T-helper 2 cell treated with Interferon-gamma antibody and Interleukin-4, amounts not matched to agents 100 ng/mL and 5 ng/mL, for 36 hours (primary cell): ENCODE results near the gene FHL1. TPM values are rescaled to one million over a fixed set of nuclear protein-coding genes. Genes with fewer than 3 reads are reported as not detected.

Source experiments
- intact Hi-C: fragments of 100-400 bp; cut with micrococcal nuclease; formaldehyde crosslinking; loops from one replicate; pipeline ENCODE4 v1.15.1; 2023
- total RNA-seq: library from RNA; stranded (reverse); gene quantifications from 2 replicates; pipeline ENCODE4 v1.2.3, GENCODE V29; 2022

Gene FHL1
- total RNA-seq, 1 donor from 2014 or later, result 13.8 TPM

- intact Hi-C loops, result loop anchor here (1.0 to 10.0 kb wide), 3 partner anchors 247 to 324 kb away; partner anchors contain the start of genes HTATSF1 and SLC9A6
Observed at GRCh38 chrX:136250191-136251040, 103.1 kb downstream of the FHL1 start.

- intact Hi-C loops, result loop anchor here (1.0 to 10.0 kb wide), 3 partner anchors 246 to 323 kb away; partner anchors contain the start of genes HTATSF1 and SLC9A6
Observed at GRCh38 chrX:136251041-136251991, 104.0 kb downstream of the FHL1 start, which contains the start of gene MAP7D3. Gene MAP7D3, minus strand, starts transcription at chrX:136251400. Its CDS starts 42 bp downstream, at chrX:136251358.

GRCh38 chrX:136255541-136255940 lies 108.2 kb downstream of the FHL1 start:
- intact Hi-C loops, result loop anchor here (10.0 kb wide), 1 partner anchor 319 kb away; no protein-coding TSS in a partner anchor

- intact Hi-C loops, result loop anchor here (10.0 kb wide), 1 partner anchor 319 kb away; no protein-coding TSS in a partner anchor
Observed at GRCh38 chrX:136256026-136256425, 108.7 kb downstream of the FHL1 start.

- intact Hi-C loops, result loop anchor here (10.0 kb wide), 1 partner anchor 316 kb away; no protein-coding TSS in a partner anchor
Observed at GRCh38 chrX:136258951-136259350, 111.6 kb downstream of the FHL1 start.

- intact Hi-C loops, result loop anchor here (10.0 kb wide), 1 partner anchor 315 kb away; no protein-coding TSS in a partner anchor
Observed at GRCh38 chrX:136259543-136259942, 112.2 kb downstream of the FHL1 start.

GRCh38 chrX:136260776-136261175 lies 113.4 kb downstream of the FHL1 start:
- intact Hi-C loops, result no loop called here

Other genes starting within 250 kb of the FHL1 start
- gene MMGT1, start 173.5 kb upstream of the FHL1 start, total RNA-seq, result 19.6 and 20.3 TPM in 2 replicates
- 15.2 and 18.5 TPM in 2 replicates for gene SLC9A6, start 162.1 kb upstream of the FHL1 start, total RNA-seq
- gene MAP7D3, start 103.9 kb downstream of the FHL1 start, total RNA-seq, result 17.9 and 20.0 TPM in 2 replicates
- gene ADGRG4, start 153.4 kb downstream of the FHL1 start, total RNA-seq, result not detected in 2 replicates